HEK293 (cell line): ENCODE measurements around the gene RAVER2.

Experiments
- SCRT1 ChIP-seq: fragments of 450-650 bp; formaldehyde crosslinking; IDR thresholded peaks from 2 replicates; pipeline ENCODE4 v1.5.1; 2016; ENCODE audit warnings: missing biosample characterization, missing genetic modification characterization, borderline replicate concordance
- SETDB1 ChIP-seq: IDR thresholded peaks from one replicate; pipeline ENCODE4 v1.6.1; 2017; ENCODE audit warnings: mild to moderate bottlenecking, low read length, moderate library complexity, mixed read lengths; ENCODE audit not compliant: insufficient read length
- SP2 ChIP-seq: fragments of 450-650 bp; formaldehyde crosslinking; IDR thresholded peaks from 2 replicates; pipeline ENCODE4 v1.5.1; 2016; ENCODE audit warnings: missing biosample characterization, missing genetic modification characterization
- YY1 ChIP-seq: fragments of 450-650 bp; formaldehyde crosslinking; IDR thresholded peaks from 2 replicates; pipeline ENCODE4 v1.5.1; 2018; ENCODE audit warnings: missing biosample characterization, missing genetic modification characterization
- ZNF16 ChIP-seq: fragments of 450-650 bp; formaldehyde crosslinking; IDR thresholded peaks from 2 replicates; pipeline ENCODE4 v1.5.1; 2016; ENCODE audit warnings: low read depth, missing biosample characterization, missing genetic modification characterization
- ZNF24 ChIP-seq: fragments of 450-650 bp; formaldehyde crosslinking; IDR thresholded peaks from 2 replicates; pipeline ENCODE4 v1.5.1; 2016; ENCODE audit warnings: missing biosample characterization, missing genetic modification characterization
- ZNF830 ChIP-seq: fragments of 450-650 bp; IDR thresholded peaks from 2 replicates; pipeline ENCODE4 v1.5.0; 2018; ENCODE audit warnings: missing biosample characterization, missing genetic modification characterization, low read depth, mild to moderate bottlenecking, moderate library complexity
- ZNF837 ChIP-seq: fragments of 450-650 bp; formaldehyde crosslinking; IDR thresholded peaks from 2 replicates; pipeline ENCODE4 v1.5.1; 2016; ENCODE audit warnings: missing biosample characterization, missing genetic modification characterization
- ZSCAN23 ChIP-seq: fragments of 450-650 bp; formaldehyde crosslinking; IDR thresholded peaks from 2 replicates; pipeline ENCODE4 v1.5.1; 2016; ENCODE audit warnings: missing biosample characterization, missing genetic modification characterization
- TF ChIP-seq, protein P1 (sequence below): fragments of 450-650 bp; formaldehyde crosslinking; IDR thresholded peaks from 2 replicates; pipeline ENCODE4 v1.5.1; 2016; ENCODE audit warnings: missing biosample characterization, missing genetic modification characterization

DNA sequence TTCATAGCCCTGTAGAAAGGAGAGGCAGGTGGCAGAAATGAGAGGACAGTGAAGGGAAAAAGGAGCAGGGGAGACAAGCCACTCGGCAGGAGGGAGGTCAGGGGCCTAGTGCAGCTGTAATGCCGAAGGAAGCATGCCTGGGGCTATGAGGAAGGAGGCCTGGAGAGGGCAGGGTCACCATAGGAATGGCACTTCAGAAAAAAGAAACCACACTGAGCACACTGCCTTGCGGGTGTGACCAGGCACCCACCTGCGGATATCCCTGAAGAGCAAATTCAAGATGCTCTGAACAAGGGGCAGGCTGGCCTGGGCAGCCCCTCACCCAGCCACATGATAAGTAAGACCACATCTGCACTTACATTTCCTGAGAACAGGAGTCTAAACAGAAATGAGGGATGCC lies 116.7 kb downstream of the RAVER2 start:
- TF ChIP-seq, protein P1, sequence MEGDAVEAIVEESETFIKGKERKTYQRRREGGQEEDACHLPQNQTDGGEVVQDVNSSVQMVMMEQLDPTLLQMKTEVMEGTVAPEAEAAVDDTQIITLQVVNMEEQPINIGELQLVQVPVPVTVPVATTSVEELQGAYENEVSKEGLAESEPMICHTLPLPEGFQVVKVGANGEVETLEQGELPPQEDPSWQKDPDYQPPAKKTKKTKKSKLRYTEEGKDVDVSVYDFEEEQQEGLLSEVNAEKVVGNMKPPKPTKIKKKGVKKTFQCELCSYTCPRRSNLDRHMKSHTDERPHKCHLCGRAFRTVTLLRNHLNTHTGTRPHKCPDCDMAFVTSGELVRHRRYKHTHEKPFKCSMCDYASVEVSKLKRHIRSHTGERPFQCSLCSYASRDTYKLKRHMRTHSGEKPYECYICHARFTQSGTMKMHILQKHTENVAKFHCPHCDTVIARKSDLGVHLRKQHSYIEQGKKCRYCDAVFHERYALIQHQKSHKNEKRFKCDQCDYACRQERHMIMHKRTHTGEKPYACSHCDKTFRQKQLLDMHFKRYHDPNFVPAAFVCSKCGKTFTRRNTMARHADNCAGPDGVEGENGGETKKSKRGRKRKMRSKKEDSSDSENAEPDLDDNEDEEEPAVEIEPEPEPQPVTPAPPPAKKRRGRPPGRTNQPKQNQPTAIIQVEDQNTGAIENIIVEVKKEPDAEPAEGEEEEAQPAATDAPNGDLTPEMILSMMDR = peak; percentile 47; the same call in 1 of the 2 replicates
- no peak for TF ChIP-seq ZNF24 (tag by site-specific recombination)
- no peak for TF ChIP-seq YY1
- TF ChIP-seq SCRT1 (tag by site-specific recombination) = peak; percentile 72; the same call in 1 of the 2 replicates
- no peak for TF ChIP-seq ZSCAN23 (tag by site-specific recombination)
- no peak for TF ChIP-seq ZNF16
- TF ChIP-seq SP2 (tag by site-specific recombination) = no peak
- no peak for TF ChIP-seq SETDB1
- TF ChIP-seq ZNF830 (tag by site-specific recombination) = no peak
- TF ChIP-seq ZNF837 (tag by site-specific recombination) = no peak
